Astrocyte (in vitro differentiated cells and primary cell): ENCODE results near the gene ATG7. TPM values are rescaled to one million over a fixed set of nuclear protein-coding genes. Genes with fewer than 3 reads are reported as not detected.

Experiments used
- DNase-seq: peaks from one replicate; pipeline ENCODE4 v3.0.0-alpha.2; 2010; ENCODE audit warnings: low read depth
- FAIRE-seq: peaks from 2 replicates; lab custom pipeline; 2011; peaks lifted over from hg19 to GRCh38; lab: Jason Lieb, UNC
- H2AFZ ChIP-seq: 2 replicates; pipeline ENCODE4 v1.6.0; 2012; ENCODE audit warnings: low read depth, low read length, inconsistent platforms
- H3K27ac ChIP-seq: 2 replicates; pipeline ENCODE4 v1.5.1; 2011; ENCODE audit warnings: low read depth, low read length, inconsistent platforms
- H3K27me3 ChIP-seq: 2 replicates; pipeline ENCODE4 v1.6.0; 2011; ENCODE audit warnings: low read length, inconsistent platforms; ENCODE audit not compliant: insufficient read depth
- H3K36me3 ChIP-seq: 2 replicates; pipeline ENCODE4 v1.5.1; 2011; ENCODE audit warnings: low read length, inconsistent platforms; ENCODE audit not compliant: insufficient read depth
- H3K4me1 ChIP-seq: 2 replicates; pipeline ENCODE4 v1.5.1; 2011; ENCODE audit warnings: low read length, inconsistent platforms; ENCODE audit not compliant: insufficient read depth
- H3K4me2 ChIP-seq: 2 replicates; pipeline ENCODE4 v1.6.0; 2012; ENCODE audit warnings: low read length, inconsistent platforms
- H3K4me3 ChIP-seq: 2 replicates; pipeline ENCODE4 v1.5.1; 2011; ENCODE audit warnings: low read depth, mild to moderate bottlenecking, low read length, inconsistent platforms; ENCODE audit not compliant: insufficient read depth
- H3K79me2 ChIP-seq: 2 replicates; pipeline ENCODE4 v1.6.0; 2012; ENCODE audit warnings: mild to moderate bottlenecking, low read length, inconsistent platforms; ENCODE audit not compliant: insufficient read depth
- H3K9ac ChIP-seq: 2 replicates; pipeline ENCODE4 v1.6.0; 2012; ENCODE audit warnings: mild to moderate bottlenecking, low read length, inconsistent platforms
- H3K9me3 ChIP-seq: 2 replicates; pipeline ENCODE4 v1.5.1; 2012; ENCODE audit warnings: low read depth, mild to moderate bottlenecking, low read length, inconsistent platforms; ENCODE audit not compliant: insufficient read depth
- H4K20me1 ChIP-seq: 2 replicates; pipeline ENCODE4 v1.6.0; 2012; ENCODE audit warnings: low read length, inconsistent platforms; ENCODE audit not compliant: insufficient read depth
- H3K27ac Mint-ChIP-seq: one replicate; pipeline ENCODE4 v1.8.0; 2021; ENCODE audit warnings: mild to moderate bottlenecking, mixed read lengths; ENCODE audit not compliant: unreplicated experiment
- H3K27me3 Mint-ChIP-seq: one replicate; pipeline ENCODE4 v1.8.0; 2021; ENCODE audit warnings: low read depth, mixed read lengths; ENCODE audit not compliant: unreplicated experiment
- H3K36me3 Mint-ChIP-seq: one replicate; pipeline ENCODE4 v1.8.0; 2021; ENCODE audit warnings: low read depth, mixed read lengths; ENCODE audit not compliant: unreplicated experiment
- H3K4me1 Mint-ChIP-seq: one replicate; pipeline ENCODE4 v1.8.0; 2021; ENCODE audit warnings: low read depth, mixed read lengths; ENCODE audit not compliant: unreplicated experiment
- H3K4me3 Mint-ChIP-seq: one replicate; pipeline ENCODE4 v1.8.0; 2021; ENCODE audit warnings: mild to moderate bottlenecking, moderate library complexity, mixed read lengths; ENCODE audit not compliant: unreplicated experiment
- H3K9me3 Mint-ChIP-seq: one replicate; pipeline ENCODE4 v1.8.0; 2021; ENCODE audit warnings: mild to moderate bottlenecking, mixed read lengths; ENCODE audit not compliant: unreplicated experiment
- EZH2 ChIP-seq: IDR thresholded peaks from 2 replicates; pipeline ENCODE4 v1.6.1; 2012; ENCODE audit warnings: mild to moderate bottlenecking, low read length, inconsistent platforms; ENCODE audit not compliant: insufficient read depth
- total RNA-seq: library from RNA; stranded (reverse); gene quantifications from 2 replicates; pipeline ENCODE4 v1.2.1, GENCODE V29; 2021
- TF ChIP-seq, protein P1 (sequence below): IDR thresholded peaks from 2 replicates; pipeline ENCODE4 v1.5.1; 2011; ENCODE audit warnings: low read depth, mild to moderate bottlenecking, inconsistent platforms, low read length, moderate library complexity; ENCODE audit not compliant: insufficient read depth

ATG7 gene
- total RNA-seq, 1 donor from 2014 or later, result 29.5 TPM

DNA sequence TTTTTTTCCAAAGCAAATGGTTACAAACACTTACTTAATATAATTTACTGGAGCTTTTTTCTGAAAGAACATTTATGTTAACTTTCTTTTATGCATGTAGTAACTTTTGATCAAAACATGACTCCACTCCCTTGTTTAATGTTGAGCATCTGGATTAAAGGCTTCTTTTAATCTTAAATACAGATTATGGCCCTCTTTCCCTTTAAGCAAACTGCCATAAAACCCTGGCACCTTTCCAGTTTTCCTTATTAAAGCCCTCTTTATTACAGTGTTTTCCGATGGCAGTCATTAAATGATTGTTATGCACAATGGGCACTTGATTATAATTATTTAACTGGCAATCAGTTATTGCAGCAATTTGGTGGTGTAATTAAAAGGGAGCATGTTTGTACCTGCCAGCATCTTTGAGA lies 204.5 kb downstream of the ATG7 start:
- H3K27me3 ChIP-seq, result no peaks in the 10 kb centered on the region
- DNase-seq (no peak), FAIRE-seq (no peak)
- H4K20me1 ChIP-seq, result no peaks in the 10 kb centered on the region
- peak overlapping the region; percentile 65 for H3K4me2 ChIP-seq
- no peaks in the 10 kb centered on the region for H3K79me2 ChIP-seq
- no peaks in the 10 kb centered on the region for H3K9me3 ChIP-seq
- Mint-ChIP-seq H3K27me3 (no peaks in the 10 kb centered on the region), H3K36me3 (peaks cover 1% of the 10 kb centered on the region), H3K4me1 (peaks cover 32% of the 10 kb centered on the region), H3K27ac (peak overlapping the region; percentile 91), H3K4me3 (no peak overlapping the region), H3K9me3 (no peaks in the 10 kb centered on the region)
- no peak overlapping the region for H3K4me3 ChIP-seq
- peak overlapping the region; percentile 41 for H3K9ac ChIP-seq
- no peak overlapping the region for H2AFZ ChIP-seq
- TF ChIP-seq, protein P1, sequence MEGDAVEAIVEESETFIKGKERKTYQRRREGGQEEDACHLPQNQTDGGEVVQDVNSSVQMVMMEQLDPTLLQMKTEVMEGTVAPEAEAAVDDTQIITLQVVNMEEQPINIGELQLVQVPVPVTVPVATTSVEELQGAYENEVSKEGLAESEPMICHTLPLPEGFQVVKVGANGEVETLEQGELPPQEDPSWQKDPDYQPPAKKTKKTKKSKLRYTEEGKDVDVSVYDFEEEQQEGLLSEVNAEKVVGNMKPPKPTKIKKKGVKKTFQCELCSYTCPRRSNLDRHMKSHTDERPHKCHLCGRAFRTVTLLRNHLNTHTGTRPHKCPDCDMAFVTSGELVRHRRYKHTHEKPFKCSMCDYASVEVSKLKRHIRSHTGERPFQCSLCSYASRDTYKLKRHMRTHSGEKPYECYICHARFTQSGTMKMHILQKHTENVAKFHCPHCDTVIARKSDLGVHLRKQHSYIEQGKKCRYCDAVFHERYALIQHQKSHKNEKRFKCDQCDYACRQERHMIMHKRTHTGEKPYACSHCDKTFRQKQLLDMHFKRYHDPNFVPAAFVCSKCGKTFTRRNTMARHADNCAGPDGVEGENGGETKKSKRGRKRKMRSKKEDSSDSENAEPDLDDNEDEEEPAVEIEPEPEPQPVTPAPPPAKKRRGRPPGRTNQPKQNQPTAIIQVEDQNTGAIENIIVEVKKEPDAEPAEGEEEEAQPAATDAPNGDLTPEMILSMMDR, result no peak
- TF ChIP-seq EZH2, result no peak
- no peaks in the 10 kb centered on the region for H3K36me3 ChIP-seq
- H3K4me1 ChIP-seq, result peaks cover 35% of the 10 kb centered on the region
- peak overlapping the region; percentile 88 for H3K27ac ChIP-seq

DNA sequence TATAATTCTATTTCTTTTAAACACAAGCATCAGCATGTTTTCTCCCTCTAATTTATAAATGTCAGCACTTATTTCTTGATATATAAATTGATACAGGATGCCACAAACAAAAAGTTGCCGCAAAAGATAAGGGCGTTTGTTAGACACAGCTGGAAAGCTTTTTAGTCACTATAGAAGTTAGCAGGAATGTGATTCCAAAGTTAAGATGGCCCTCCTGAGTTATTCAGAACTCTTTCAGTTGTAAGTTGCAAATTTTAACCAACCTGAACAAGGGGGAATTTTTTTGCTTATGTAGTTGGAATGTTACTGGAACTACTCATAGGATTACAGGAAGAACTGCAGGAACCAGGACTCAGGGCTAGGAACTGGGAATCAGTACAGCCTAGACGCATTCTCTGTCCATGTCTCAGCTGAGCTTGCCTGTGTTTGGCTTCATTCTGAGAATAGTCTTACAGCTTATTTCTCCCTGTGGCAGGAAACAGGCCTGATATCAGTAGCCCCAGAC lies 205.3 kb downstream of the ATG7 start:
- H3K27ac ChIP-seq, result peak overlapping the region; percentile 88
- H3K4me1 Mint-ChIP-seq, result peaks cover 32% of the 10 kb centered on the region
- peaks cover 35% of the 10 kb centered on the region for H3K4me1 ChIP-seq
- DNase-seq, result peak; percentile 98
- H2AFZ ChIP-seq, result no peak overlapping the region
- no peaks in the 10 kb centered on the region for H4K20me1 ChIP-seq
- H3K4me3 ChIP-seq, result no peak overlapping the region
- peak overlapping the region; percentile 91 for H3K27ac Mint-ChIP-seq
- H3K9ac ChIP-seq, result peak overlapping the region; percentile 67
- no peaks in the 10 kb centered on the region for H3K9me3 ChIP-seq
- peak; percentile 91 for FAIRE-seq
- H3K27me3 ChIP-seq, result no peaks in the 10 kb centered on the region
- H3K36me3 Mint-ChIP-seq, result peaks cover 1% of the 10 kb centered on the region
- no peak for TF ChIP-seq EZH2
- TF ChIP-seq, protein P1, result no peak
- no peaks in the 10 kb centered on the region for H3K27me3 Mint-ChIP-seq
- H3K4me3 Mint-ChIP-seq, result no peak overlapping the region
- no peaks in the 10 kb centered on the region for H3K79me2 ChIP-seq
- H3K4me2 ChIP-seq, result peak overlapping the region; percentile 65
- no peaks in the 10 kb centered on the region for H3K9me3 Mint-ChIP-seq
- H3K36me3 ChIP-seq, result no peaks in the 10 kb centered on the region

DNA sequence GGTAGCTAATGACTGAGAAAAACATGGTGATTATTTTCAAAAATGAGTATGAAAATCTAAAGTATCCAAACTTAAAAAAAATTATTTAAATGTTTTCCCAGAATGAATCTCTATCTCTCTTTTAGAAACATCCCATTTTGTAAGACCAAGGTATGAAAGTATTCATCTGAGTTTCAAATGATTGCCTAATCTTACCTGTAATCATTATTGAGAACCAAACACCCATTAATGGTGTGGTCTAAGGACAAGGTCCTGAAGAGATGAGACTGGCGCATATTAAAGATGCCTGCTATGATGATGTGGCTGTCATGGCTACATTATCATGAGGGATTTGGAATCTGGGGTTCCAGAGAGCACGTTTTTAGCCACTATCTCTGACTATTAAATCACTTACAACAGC lies 206.0 kb downstream of the ATG7 start:
- peak overlapping the region; percentile 13 for H3K4me3 ChIP-seq
- FAIRE-seq (no peak), DNase-seq (no peak)
- Mint-ChIP-seq H3K4me1 (peaks cover 32% of the 10 kb centered on the region), H3K36me3 (peaks cover 1% of the 10 kb centered on the region), H3K27ac (peak overlapping the region; percentile 91), H3K27me3 (no peaks in the 10 kb centered on the region), H3K4me3 (peak overlapping the region; percentile 29), H3K9me3 (no peaks in the 10 kb centered on the region)
- H3K36me3 ChIP-seq, result no peaks in the 10 kb centered on the region
- H3K9me3 ChIP-seq, result no peaks in the 10 kb centered on the region
- no peaks in the 10 kb centered on the region for H3K79me2 ChIP-seq
- H3K27me3 ChIP-seq, result no peaks in the 10 kb centered on the region
- peak overlapping the region; percentile 67 for H3K9ac ChIP-seq
- no peaks in the 10 kb centered on the region for H4K20me1 ChIP-seq
- peaks cover 35% of the 10 kb centered on the region for H3K4me1 ChIP-seq
- TF ChIP-seq, protein P1, result no peak
- no peak for TF ChIP-seq EZH2
- H3K27ac ChIP-seq, result peak overlapping the region; percentile 88
- H2AFZ ChIP-seq, result no peak overlapping the region
- H3K4me2 ChIP-seq, result peak overlapping the region; percentile 65
